H4 (cell line): ENCODE measurements around the gene ANKRD1. TPM values are rescaled to one million over a fixed set of nuclear protein-coding genes. Genes with fewer than 3 reads are reported as not detected.
A peak's percentile ranks its signal among the peaks of the same experiment; 100 is the strongest.

Source experiments
- DNase-seq: peaks from one replicate; pipeline ENCODE4 v3.0.0-alpha.2; 2015; ENCODE audit warnings: low spot score
- total RNA-seq: library from RNA; depleted of rRNA; stranded (reverse); fragments of >200 nt; shearing (Covaris generic); gene quantifications from 2 replicates; pipeline ENCODE4 v1.2.3, GENCODE V29; 2014; rRNA removed

Gene ANKRD1
- total RNA-seq, 1 experiment from 2014 or later = 6.0 TPM

DNA sequence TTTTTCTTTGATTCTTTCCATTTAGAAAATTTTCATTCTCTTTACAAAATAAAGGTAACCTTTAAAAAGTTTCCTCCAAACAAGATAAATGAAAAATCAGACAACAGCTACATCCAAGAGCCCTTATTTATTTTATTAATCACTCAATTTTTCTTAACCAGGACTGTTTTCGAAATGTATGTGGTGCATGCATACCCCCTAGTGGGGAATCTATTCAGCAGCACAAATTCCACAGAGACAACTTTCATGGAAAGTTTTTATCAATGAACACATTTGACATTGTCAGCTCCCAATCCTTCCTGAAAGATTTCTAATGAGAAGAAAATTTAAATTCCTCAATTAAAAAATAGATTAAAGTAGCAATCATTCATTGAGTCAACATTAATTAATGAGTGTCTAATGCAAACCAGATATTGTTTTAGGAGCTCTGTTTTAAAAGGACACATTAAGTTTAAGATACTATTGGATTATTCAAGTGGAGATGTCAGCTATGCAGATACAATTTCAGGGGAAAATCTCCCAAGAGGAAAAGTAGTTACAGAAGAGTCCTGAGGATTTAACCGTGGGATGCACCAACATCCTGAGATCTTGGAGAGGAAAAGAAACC, 57.9 kb downstream of the ANKRD1 start:
- DNase-seq = peak; percentile 35

Other genes with a start within 250 kb of the ANKRD1 start
- gene HTR7, start 63.0 kb downstream of the ANKRD1 start, total RNA-seq = 23.6 and 27.7 TPM in 2 replicates
- gene RPP30, start 49.1 kb downstream of the ANKRD1 start, total RNA-seq = 82.8 and 108 TPM in 2 replicates